Esophagus squamous epithelium (tissue), 5 donors: ENCODE data around the gene PILRA. TPM values are rescaled to one million over a fixed set of nuclear protein-coding genes. Genes with fewer than 3 reads are reported as not detected.

ENCODE experiments used
- DNase-seq: peaks from one replicate; lab custom pipeline; 2025; lab: John Stamatoyannopoulos, UW
- H3K27ac ChIP-seq, 4 donors: fragments of 200-600 bp; sonication (generic); one replicate each; pipeline ENCODE4 v1.5.1; 2016 to 2019; ENCODE audit warnings: mild to moderate bottlenecking in 1 of 4
- H3K27me3 ChIP-seq, 4 donors: fragments of 200-600 bp; sonication (generic); 1 replicate in 3 of 4; 2 replicates in 1 of 4; pipeline versions ENCODE4 v1.5.1 to v1.6.0; 2017 to 2021; ENCODE audit warnings: antibody characterized with exemption in 1 of 4
- H3K36me3 ChIP-seq, 3 donors: fragments of 200-600 bp; sonication (generic); one replicate each; pipeline ENCODE4 v1.5.1; 2016 to 2019
- H3K4me1 ChIP-seq, 3 donors: fragments of 200-600 bp; sonication (generic); one replicate each; pipeline ENCODE4 v1.5.1; 2017 to 2019
- H3K4me3 ChIP-seq, 4 donors: fragments of 200-600 bp; sonication (generic); 1 replicate in 3 of 4; 2 replicates in 1 of 4; pipeline ENCODE4 v1.5.1; 2016 to 2019; ENCODE audit warnings: mild to moderate bottlenecking in 2 of 4, moderate library complexity in 1 of 4
- H3K9me3 ChIP-seq, 3 donors: fragments of 200-600 bp; sonication (generic); one replicate each; pipeline ENCODE4 v1.5.1; 2016 to 2019
- POLR2A ChIP-seq, 4 donors: fragments of 450-650 bp; IDR thresholded peaks; one replicate each; pipeline ENCODE4 v1.6.1; 2017; ENCODE audit warnings: antibody characterized with exemption in 4 of 4, mild to moderate bottlenecking in 4 of 4, moderate library complexity in 3 of 4
- WGBS, 2 donors: methylation state at CpG; one replicate each; pipeline ENCODE4 v1.1.5; 2018; 5-methylcytosine and 5-hydroxymethylcytosine counted together
- intact Hi-C: fragments of 100-400 bp; cut with DNase I; formaldehyde crosslinking; loops from one replicate; pipeline ENCODE4 v1.15.0; 2022
- total RNA-seq, 4 donors: library from RNA; depleted of rRNA; stranded (reverse); fragments of >200 nt; gene quantifications; one replicate each; pipeline ENCODE4 v1.1.0, GENCODE V29; 2016
- TF ChIP-seq, protein P1 (sequence below), 6 experiments: fragments of 450-650 bp in 4 of 6; fragments of 200-600 bp in 2 of 6; sonication (generic) in 2 of 6; IDR thresholded peaks; one replicate each; pipeline ENCODE4 v1.5.1; 2016 to 2019; ENCODE audit warnings: antibody characterized with exemption in 6 of 6, mild to moderate bottlenecking in 4 of 6, moderate library complexity in 4 of 6
- donor health status: DM: yes; HTN: yes; CAD: no.

PILRA gene
- total RNA-seq, 4 donors from 2014 or later = 0.61 to 5.0 (median 1.1) TPM

DNA sequence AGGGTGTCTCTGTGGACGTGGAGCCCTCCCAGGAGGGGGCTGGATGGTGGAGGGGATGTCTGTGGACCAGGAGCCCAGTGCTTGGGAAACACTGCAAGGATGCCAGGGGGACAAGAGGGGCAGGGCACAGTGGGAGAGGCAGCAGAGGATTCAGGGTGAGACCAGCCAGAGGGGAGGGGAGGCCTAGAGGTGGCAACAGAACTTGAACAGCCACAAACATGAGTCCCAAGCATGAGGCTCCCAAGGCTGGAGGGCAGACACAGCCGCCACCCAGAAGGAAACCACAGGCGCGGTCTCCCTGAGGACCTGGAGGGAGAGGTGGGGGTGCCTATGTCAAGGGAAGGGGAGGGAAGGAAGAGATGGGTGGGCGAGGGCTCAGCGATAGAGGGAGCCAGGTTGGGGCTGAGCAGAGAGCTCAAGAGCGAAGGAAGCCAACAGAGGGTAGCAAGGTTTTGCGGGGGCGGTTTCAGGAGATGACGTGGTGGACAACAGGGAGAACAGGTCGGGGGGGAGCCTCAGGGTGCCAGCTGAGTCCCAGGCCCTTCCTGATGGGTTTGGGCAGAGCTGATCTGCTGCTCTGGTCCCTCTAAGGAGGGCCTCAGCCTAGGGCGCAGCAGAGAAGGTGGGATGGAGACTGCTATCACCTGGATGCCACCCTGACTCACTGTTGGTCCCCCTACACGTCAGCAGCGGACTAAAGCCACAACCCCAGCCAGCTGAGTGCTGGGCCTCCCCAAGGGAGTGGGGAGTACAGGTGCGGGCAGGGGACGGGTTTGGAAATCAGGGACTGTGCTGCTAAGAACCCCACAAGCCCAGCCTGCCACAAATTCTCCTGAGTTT lies 6.7 kb upstream of the PILRA start:
- no peaks in the 10 kb centered on the region for H3K9me3 ChIP-seq
- TF ChIP-seq POLR2A (IDR thresholded peaks at IDR 0.05) = no peak
- TF ChIP-seq, protein P1, sequence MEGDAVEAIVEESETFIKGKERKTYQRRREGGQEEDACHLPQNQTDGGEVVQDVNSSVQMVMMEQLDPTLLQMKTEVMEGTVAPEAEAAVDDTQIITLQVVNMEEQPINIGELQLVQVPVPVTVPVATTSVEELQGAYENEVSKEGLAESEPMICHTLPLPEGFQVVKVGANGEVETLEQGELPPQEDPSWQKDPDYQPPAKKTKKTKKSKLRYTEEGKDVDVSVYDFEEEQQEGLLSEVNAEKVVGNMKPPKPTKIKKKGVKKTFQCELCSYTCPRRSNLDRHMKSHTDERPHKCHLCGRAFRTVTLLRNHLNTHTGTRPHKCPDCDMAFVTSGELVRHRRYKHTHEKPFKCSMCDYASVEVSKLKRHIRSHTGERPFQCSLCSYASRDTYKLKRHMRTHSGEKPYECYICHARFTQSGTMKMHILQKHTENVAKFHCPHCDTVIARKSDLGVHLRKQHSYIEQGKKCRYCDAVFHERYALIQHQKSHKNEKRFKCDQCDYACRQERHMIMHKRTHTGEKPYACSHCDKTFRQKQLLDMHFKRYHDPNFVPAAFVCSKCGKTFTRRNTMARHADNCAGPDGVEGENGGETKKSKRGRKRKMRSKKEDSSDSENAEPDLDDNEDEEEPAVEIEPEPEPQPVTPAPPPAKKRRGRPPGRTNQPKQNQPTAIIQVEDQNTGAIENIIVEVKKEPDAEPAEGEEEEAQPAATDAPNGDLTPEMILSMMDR (IDR thresholded peaks at IDR 0.05) = no peak
- no peaks in the 10 kb centered on the region for H3K27me3 ChIP-seq
- DNase-seq = no peak
- H3K27ac ChIP-seq = peak overlapping the region in 1 of 4 donors; percentile 25
- intact Hi-C loops = no loop called here
- H3K4me1 ChIP-seq = peaks cover 0 to 8% (median 0%) of the 10 kb centered on the region in 3 donors
- H3K36me3 ChIP-seq = peaks cover 0 to 48% (median 6%) of the 10 kb centered on the region in 3 donors
- WGBS, 2 donors = 72 to 87% methylated on average over 14 to 16 of the region's 16 CpGs
- no peak overlapping the region for H3K4me3 ChIP-seq

DNA sequence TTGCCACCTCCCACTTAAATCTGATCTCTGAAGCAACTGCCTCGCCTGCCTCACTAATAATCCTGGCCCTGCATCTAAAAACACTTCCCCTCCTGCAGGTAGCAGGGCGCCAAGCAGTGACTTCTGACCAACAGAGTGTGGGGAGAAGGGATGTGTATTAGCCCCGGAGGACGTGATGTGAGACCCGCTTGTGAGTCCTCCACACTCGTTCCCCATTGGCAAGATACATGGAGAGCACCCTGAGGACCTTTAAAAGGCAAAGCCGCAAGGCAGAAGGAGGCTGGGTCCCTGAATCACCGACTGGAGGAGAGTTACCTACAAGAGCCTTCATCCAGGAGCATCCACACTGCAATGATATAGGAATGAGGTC lies 6.1 kb upstream of the PILRA start:
- peaks cover 0 to 42% (median under 1%) of the 10 kb centered on the region in 3 donors for H3K36me3 ChIP-seq
- peaks cover 0 to 13% (median 0%) of the 10 kb centered on the region in 3 donors for H3K4me1 ChIP-seq
- intact Hi-C loops = no loop called here
- whole genome bisulfite sequencing, 2 donors = 85 to 100% methylated on average over 3 to 8 of the region's 8 CpGs
- H3K9me3 ChIP-seq = no peaks in the 10 kb centered on the region
- no peak overlapping the region for H3K4me3 ChIP-seq
- no peak overlapping the region for H3K27ac ChIP-seq
- no peak for TF ChIP-seq POLR2A (IDR thresholded peaks at IDR 0.05)
- TF ChIP-seq, protein P1 (IDR thresholded peaks at IDR 0.05) = no peak
- DNase-seq = no peak
- no peaks in the 10 kb centered on the region for H3K27me3 ChIP-seq

DNA sequence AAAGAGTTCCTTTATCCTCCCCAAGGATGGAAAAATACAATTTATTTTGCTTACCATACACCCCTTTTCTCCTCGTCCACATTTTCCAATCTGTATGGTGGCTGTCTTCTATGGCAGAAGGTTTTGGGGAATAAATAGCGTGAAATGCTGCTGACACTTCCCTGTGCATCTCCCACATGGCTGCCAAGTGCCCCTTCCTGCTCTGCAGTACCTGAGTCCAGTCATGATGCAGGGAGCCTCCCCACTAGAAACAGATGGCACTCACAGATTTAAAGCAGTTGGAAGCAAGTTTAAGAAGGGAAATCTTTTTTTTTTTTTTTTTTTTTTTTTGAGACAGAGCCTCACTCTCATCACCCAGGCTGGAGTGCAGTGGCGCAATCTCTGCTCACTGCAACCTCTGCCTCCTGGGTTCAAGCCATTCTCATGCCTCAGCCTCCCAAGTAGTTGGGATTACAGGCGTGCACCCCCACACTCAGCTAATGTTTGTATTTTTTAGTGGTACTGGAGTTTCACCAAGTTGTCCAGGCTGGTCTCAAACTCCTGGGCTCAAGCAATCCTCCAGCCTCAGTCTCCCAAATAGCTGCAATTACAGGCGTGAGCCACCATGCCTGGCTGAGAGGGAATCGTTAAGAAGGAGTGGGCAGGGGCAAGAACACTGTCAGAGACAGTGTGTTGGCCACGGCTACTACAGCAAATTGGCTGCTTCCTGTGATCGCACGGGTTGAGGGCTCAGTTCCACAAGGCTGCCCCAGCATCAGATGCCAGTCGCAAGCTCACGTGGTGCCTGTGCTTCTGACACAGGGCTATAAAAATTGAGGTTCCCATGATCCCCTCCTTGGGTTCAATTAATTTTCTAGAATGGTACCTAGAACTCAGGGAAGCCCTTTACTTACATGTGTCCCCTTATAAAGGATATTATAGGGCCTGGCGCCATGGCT lies 5.3 kb upstream of the PILRA start:
- TF ChIP-seq POLR2A (IDR thresholded peaks at IDR 0.05) = no peak
- H3K4me3 ChIP-seq = no peak overlapping the region
- intact Hi-C loops = no loop called here
- peak overlapping the region in 3 of 4 donors; percentile 14 to 80 (median 55) for H3K27ac ChIP-seq
- H3K36me3 ChIP-seq = peaks cover 0 to 35% (median 0%) of the 10 kb centered on the region in 3 donors
- DNase-seq = no peak
- 73 to 78% methylated on average over 8 to 9 of the region's 12 CpGs for WGBS, 2 donors
- no peaks in the 10 kb centered on the region for H3K9me3 ChIP-seq
- peaks cover 0 to 20% (median 0%) of the 10 kb centered on the region in 3 donors for H3K4me1 ChIP-seq
- no peaks in the 10 kb centered on the region for H3K27me3 ChIP-seq

DNA sequence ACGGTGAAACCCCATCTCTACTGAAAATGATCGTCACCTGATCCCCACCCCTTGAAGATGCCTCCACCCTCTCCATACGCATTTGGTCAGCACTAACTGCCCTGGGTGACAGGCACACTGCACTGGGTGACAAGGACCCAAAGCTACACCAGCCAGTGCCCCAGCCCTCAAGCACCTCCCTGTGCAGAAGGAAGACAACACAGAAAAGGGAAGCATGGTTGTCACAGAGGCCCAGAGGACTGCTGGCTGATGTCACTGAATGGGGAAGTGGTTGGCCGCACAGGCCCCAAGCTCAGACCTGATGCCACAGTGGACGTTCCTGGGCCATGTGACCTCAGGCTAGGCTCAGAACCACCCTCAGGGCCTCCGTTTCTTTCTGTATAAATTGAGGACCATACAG lies 4.2 kb upstream of the PILRA start:
- intact Hi-C loops = no loop called here
- no peak overlapping the region for H3K4me3 ChIP-seq
- WGBS, 2 donors = 13 to 83% methylated on average over 2 to 5 of the region's 6 CpGs
- no peaks in the 10 kb centered on the region for H3K27me3 ChIP-seq
- H3K4me1 ChIP-seq = peaks cover 0 to 23% (median 0%) of the 10 kb centered on the region in 3 donors
- TF ChIP-seq POLR2A (IDR thresholded peaks at IDR 0.05) = peak in 1 of 4 donors; percentile 48
- TF ChIP-seq, protein P1 (IDR thresholded peaks at IDR 0.05) = no peak
- no peak for DNase-seq
- H3K36me3 ChIP-seq = peaks cover 0 to 25% (median 0%) of the 10 kb centered on the region in 3 donors
- no peaks in the 10 kb centered on the region for H3K9me3 ChIP-seq
- H3K27ac ChIP-seq = peak overlapping the region; percentile 9 to 80 (median 40)

DNA sequence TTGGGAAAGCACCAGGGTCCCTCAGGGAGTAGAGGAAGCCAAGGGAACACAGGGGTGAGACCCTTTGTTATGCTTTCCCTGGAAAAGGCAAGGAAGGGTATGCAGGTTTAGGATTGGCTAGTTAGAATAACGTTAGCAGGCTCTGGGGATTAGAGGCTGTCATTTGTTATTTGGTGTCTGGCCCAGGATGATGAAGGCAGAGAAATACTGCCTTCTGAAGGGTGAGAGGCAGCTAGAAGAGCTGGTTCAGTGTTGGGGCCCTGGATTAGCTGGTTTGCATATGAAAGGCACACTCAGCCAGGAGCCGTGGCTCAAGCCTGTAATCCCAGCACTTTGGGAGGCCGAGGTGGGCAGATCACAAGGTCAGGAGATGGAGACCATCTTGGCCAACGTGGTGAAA lies 3.0 kb upstream of the PILRA start:
- Histone ChIP-seq H3K27ac (peak overlapping the region in 2 of 4 donors; percentile 54 to 80), H3K27me3 (no peaks in the 10 kb centered on the region), H3K36me3 (peaks cover 0 to 20% (median 0%) of the 10 kb centered on the region in 3 donors), H3K4me1 (peaks cover 0 to 23% (median 0%) of the 10 kb centered on the region in 3 donors), H3K9me3 (no peaks in the 10 kb centered on the region), H3K4me3 (no peak overlapping the region)
- intact Hi-C loops = no loop called here
- 25 to 43% methylated on average over 3 to 4 of the region's 4 CpGs for WGBS, 2 donors
- no peak for TF ChIP-seq POLR2A (IDR thresholded peaks at IDR 0.05)
- TF ChIP-seq, protein P1 (IDR thresholded peaks at IDR 0.05) = no peak
- DNase-seq = no peak
